RPMI8226 (cell line): ENCODE measurements around the gene PDIA2.
"Not testable (repeated sequence)": the region's sequence is repeated elsewhere in the genome, so short reads cannot be mapped to it uniquely, and the experiment has no call there.

Experiments used
- DNase-seq: peaks from one replicate; pipeline ENCODE4 v3.0.0-alpha.2; 2015

PDIA2 gene

GRCh38 chr16:333406-334094 lies 50.6 kb downstream of the PDIA2 start:
- DNase-seq: no peak

GRCh38 chr16:334164-334832 lies 51.3 kb downstream of the PDIA2 start:
- not testable (repeated sequence) for DNase-seq

- DNase-seq: not testable (repeated sequence)
These were observed 52.1 kb downstream of the PDIA2 start for GRCh38 chr16:334861-335632.

GRCh38 chr16:336269-336668 lies 53.3 kb downstream of the PDIA2 start:
- DNase-seq: no peak
